SKM-1 (cell line): ENCODE results near the gene EHF.
"Not testable (repeated sequence)": the region's sequence is repeated elsewhere in the genome, so short reads cannot be mapped to it uniquely, and the experiment has no call there.

Experiments used
- DNase-seq: peaks from one replicate; lab custom pipeline; 2025; ENCODE audit not compliant: unreplicated experiment; lab: John Stamatoyannopoulos, UW

EHF gene

DNA sequence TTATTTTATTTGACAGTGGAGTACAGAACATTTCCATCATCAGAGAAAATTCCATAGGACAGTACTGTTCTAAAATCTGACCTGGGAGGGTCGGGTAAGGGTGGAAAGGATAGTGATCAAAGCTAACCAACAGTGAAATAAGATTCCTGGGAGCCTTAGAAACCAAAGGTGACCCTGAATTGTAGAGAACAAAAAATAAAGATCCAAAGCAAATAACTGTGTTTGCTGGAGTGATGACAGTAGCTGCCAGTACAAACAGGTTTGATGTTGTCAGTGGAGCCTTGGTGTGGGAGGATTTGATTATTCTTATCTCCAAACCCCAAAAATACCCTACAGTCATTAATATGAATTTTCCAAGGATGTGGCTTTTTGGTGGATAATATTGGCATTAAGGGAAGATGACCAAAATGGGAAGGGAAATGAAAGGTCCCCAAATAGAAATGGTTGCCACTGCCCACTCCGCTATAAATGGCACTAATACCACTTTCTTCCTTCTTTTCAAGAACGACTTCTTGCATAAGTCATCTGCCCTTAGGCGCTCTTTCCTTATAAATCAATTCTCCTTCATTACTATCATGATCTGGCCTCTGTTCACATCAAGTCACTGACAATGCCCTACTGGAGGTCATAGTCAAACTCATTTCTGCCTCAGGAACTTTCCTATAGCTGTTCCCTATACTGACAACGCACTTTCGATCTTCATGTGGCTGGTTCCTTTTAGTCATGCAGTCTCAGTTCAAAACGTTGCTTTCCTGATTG is 44.4 kb downstream of the EHF start:
- no peak for DNase-seq

DNA sequence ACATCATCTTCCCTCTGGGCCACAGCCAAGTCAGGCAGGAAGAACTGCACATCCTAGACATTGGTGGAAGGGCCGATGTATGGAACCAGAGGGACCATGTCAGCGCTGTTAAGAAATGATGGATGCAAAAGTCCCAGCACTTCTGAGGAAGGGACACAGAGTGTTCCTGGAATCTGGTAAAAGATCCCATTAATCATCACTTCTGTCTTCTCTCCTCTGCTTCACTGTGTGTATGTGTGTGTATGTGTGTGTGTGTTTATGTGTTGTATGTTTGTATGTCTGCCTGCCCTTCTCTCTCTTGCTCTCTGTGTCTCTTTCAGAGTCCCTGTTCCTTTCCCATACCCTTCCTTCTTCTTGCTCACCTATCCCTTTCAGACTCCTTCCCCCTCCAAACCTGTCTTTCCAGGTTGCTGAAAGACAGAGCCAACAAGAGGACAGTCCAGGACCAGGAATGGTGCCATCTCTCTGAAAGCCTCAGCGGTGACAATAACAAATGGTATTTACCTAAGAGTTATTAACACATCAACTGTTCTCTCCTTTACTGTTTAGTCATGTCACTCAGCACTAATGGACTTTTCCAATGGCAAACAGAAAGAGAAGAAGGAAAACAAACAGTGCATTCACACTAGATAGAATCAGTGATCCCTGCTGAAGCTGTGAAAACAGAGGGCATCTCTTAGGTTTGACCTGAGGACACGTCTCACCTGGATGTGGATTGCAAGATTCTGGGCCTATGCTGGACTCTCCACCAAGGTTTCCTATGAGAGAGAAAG is 47.1 kb downstream of the EHF start:
- no peak for DNase-seq

DNA sequence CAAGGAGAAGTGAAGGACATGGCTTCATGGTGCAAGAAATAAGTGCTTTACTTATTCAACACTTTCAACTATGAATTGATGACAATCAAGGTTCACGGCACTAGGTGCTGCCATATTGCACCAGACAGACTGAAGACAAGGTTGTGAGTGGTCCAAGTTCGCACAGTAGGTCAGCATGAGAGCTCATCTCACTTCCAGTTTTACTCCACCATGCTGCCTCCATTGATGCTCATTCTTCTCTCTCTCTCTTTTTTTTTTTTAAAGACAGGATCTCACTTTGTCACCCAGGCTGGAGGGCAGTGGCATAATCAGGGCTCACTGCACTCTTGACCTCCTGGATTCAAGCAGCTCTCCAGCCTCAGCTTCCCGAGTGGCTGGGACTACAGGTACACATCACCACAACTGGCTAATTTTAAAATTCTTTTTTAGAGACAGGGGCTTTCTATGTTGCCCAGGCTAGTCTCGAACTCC is 47.7 kb downstream of the EHF start:
- DNase-seq, result no peak

DNA sequence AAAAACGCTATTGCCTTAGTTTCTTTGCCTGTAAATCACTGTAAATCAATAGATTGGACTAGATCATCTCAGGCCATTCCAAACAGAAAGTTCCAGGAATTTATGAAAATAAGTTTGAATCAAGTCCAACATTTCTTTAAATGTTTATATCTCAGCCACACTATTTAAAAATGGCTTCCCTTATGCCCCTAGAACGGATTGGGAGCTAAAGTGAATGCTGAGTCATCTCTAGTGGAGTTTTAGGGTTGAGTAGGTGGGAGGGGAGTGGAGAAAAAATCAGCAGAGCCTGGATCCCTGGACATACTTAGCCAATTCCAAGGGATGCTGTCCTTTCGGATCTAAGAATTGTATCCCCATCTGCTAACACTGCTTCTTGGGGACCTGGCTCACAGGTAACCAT is 48.6 kb downstream of the EHF start:
- DNase-seq, result no peak

DNA sequence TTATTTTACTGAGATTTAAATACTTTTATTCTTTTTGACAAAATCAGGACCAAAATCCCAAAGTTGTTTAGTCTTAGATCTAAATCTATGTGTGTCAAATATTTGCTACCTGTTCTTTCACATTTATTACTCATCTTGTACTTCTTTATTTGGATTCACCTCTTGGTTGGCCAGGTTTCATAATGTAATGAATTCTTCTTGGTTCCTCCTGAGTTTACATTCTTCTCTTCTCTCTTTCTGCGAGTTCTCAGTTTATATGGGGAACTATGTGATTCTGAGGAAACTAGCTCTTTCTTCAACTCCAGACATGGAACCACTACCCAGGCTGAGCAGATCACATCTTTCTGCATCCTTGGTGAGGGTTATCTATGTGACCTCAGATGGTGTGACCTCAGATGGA is 50.2 kb downstream of the EHF start:
- no peak for DNase-seq

DNA sequence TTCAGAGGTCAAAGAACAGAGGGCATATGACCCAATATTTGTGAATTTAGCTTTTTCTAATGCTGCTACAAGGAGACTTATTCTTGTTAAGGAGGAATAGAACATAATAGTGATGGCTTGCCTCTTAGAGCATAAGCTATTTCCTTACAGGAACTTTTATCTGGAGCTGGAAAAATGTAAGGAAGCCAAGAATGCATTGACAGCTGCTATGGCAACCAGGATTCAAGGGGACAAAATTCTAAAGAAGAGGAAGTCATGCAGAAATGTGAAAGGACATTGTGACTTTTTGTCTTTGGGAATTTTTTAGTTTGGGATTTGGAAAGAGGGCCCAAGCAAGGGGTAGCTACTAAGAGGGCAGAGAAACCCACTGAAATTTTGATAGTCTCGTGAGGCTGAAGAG is 51.1 kb downstream of the EHF start:
- DNase-seq, result no peak

DNA sequence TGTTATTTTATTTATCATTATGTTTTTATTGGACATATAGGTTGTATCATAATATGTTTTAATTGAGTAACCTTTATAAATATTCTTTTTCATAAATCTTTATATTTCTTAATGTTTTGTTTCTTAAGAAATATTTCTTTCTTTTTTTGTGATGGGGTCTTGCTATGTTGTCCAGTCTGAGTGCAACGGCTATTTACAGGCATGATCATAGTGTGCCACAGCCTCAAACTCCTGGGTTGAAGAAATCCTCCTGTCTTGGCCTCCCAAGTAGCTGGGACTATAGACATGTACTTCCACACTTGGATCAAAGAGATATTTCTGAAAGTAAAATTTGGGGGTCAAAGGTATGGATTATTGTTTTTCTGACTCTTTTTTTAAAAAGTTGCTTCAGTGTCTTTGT is 53.1 kb downstream of the EHF start:
- no peak for DNase-seq

DNA sequence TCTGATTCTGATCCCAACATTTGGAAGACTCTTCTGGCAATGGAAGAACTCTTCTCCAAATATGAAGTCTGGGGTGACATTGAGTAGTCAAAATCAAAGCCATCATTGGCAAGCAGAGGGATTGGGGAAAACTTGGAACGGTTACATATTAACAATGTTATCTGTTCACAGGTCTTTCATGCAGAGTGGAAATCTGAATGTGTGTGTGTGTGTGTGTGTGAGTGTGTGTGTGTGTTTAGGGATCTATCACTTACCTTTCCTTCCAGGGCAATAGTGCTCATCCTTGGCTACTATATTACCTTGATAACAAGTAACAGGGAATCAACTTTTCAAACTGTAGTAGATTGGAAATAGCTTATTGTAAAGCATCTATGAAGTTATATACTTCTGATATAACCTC is 55.3 kb downstream of the EHF start:
- no peak for DNase-seq

DNA sequence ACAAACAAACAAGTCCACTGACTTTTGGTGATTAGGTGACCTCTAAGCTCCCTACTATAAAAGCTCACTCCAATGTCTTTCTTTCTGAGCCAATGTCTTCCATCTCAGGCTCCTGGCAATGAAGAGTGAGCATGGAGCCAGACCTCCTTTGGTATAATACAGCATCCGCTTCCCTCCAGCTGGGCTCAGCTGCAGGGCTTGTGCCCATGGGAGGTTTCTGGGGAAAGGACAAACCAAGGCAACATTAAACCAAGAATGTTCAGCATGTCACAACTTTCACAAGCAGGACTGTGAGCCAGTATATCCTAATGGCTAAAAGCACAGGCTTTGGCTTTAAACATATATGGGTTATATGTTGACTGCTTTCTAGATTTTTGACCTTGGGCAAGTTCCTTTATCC is 58.8 kb downstream of the EHF start:
- no peak for DNase-seq

DNA sequence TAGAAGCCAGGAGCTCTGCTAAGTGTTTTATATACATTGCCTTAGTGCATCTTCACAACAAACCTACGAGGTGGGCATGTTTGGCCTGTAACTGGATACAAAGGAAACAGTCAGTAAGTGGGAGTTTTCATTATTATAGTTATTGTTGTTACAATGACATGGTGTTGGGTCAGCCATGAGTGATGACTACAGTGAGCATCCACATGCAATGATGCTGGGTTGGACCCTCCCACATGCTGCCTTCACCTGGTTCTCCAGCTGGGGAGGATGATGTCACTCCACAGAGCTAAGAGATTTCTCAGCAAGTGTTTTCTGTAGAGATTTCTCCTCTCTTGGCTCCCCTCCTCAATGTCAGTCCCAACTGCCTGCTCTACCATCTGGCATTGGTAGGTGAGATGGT is 59.3 kb downstream of the EHF start:
- DNase-seq, result no peak

DNA sequence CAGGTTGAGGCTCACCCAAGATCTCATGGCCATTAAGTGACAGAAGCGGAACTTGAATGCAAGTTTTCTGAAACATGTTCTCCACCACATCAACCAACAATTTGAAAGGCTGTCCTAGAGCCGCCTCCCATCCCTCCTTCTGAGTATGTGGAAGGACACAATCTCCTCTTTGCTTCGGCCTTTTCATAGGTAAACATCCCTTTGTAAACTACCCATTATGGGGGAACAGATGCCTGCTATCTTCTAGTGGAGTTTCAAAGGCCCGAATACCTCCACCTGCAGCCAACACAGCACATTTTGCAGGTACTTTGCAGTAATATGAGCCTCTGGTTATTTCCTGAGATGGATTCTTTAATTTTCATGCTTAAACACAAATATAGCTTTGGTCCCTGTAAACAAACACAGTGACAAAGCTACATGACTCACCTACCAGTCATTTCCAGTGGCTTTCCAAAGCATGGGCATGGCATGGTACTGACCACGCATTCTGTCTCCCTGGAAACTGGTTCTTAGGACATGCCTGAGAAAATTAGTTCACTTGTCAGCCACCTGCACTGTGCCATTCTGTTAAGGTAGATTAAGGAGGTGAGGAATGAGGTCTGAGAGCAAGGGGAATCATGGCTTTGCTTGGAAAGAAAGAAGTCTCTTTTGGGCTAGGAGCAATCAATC is 60.2 kb downstream of the EHF start:
- no peak for DNase-seq

DNA sequence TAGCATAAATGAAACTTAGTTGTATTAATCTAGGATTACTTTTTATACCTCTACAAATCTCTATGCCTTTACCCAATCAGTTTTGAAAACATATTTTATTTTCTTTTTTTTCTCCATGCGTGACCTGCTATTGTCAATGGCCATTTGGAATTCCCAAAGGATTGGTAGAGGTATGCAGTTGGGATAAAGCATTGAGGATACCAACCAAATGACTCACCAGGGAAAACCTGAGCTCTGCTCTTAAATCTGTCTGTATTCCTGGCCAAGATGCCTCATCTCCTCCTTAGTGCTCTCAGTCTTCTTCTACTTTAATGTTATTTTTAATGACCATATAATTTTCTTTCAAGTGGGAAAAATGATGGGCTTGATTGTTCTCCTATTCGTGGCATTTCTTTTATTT is 61.9 kb downstream of the EHF start:
- DNase-seq, result no peak

DNA sequence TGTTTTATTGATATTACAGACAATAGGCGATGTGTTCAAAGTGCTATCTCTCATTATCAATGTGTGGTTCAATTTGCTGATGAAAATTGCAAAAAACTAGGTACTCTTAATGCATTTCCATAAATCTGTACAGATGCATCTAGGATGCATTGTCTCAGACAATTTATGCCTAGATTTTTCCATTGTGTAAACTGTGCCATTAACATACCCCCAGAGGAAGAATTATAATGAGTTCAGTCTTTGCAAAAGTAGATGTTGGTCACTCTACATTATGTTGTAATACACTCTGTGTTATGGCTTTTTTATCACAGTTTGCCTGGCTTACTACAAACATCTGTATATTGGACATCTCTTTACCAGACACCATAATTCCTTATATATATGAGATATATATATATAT is 62.5 kb downstream of the EHF start:
- no peak for DNase-seq

DNA sequence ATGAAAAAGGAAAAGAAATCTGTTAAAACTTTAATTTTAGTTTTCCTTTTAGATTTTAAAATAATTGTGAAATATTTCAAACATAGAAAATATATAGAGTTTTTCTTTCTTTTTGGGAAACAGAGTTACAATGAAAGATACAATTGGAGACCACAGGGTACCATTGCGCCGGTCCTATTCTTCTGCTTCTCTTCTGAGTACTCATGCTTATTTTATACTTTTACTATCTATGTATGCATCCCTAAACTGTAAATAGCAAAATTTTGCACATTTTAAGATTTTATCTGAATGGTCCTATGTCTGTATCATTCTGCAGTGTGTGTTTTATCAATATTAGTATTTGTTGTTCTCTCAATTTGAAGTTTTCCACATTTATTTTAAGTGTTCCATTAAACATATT is 65.0 kb downstream of the EHF start:
- DNase-seq, result no peak

DNA sequence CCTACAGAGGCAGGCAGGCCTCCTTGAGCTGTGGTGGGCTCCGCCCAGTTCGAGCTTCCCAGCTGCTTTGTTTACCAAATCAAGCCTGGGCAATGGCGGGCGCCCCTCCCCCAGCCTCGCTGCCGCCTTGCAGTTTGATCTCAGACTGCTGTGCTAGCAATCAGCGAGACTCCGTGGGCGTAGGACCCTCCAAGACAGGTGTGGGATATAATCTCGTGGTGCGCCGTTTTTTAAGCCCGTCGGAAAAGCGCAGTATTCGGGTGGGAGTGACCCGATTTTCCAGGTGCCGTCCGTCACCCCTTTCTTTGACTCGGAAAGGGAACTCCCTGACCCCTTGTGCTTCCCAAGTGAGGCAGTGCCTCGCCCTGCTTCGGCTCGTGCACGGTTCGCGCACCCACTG is 71.4 kb downstream of the EHF start:
- DNase-seq, result not testable (repeated sequence)

DNA sequence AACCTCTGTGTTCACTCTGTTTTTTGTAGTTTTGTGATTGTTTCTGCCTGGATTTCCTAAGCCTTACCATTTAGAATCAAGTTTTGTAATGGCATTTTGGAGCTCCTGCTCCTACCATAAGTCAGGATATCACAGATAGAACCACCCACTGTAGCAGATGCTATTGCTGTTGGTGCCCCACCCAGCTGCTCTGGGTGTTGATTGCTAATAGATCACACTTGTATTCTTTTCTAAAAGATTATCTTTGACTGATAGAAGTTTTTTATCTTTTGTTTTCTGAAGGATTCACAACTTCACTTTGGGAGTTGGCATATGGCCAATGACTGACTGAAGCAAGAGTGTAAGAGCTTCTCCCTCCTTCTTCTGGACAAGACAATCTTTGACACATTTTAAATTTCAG is 76.0 kb downstream of the EHF start:
- no peak for DNase-seq

DNA sequence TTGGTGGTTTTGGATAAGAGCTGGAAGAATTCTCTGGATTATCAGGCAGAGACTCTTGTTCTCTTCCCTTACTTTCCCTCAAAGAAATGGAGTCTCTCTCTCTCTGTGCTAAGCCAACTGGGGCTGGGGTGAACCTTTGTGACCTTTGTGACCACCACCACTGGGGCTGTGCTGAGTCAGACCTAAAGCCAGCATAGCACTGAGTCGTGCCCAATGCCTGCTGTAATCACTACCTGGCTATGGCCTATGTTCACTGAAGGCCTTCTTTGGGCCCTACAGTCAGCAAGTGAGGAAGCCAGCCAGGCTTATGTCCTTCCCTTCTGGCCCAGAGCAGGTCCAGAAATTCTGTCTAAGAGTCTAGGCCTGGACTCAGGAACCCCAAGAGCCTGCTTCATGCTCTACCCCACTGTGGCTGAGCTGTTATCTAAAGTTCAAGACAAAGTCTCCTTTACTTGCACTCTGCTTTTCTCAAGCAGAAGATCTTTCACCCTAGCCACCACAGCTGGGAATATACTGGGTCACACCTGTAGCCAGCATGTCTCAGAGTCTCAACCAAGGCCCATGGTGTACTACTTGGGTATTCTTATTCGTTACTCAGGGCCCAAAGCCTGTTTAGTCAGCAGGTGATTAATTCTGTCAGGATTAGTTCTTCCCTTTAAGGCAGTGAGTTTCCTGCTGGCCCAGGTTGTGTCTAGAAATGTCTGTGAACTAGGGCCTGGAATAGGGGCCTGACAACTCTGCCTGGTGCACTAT is 86.0 kb downstream of the EHF start:
- no peak for DNase-seq

DNA sequence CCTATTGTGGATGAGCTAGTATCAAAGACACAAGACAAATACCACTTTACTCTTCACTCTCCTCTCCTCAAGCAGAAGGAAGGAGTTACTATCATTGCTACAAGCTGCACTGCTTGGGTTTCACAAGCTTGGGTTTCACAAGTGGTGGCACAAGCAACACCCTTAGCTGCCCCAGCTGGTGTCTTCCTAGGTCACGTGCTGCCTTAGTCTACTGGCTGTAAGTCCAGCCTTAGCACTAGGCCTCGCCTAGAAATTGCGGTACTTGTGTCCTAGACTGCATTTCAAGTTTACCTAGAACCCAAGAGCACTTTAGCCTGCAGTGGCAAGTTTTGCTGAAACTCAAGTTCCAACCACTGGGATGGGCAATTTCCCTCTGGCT is 86.6 kb downstream of the EHF start:
- DNase-seq, result no peak
